Endothelial cell of umbilical vein (primary cell): ENCODE results near the gene SYNM.

Source experiments
- EZH2 ChIP-seq: IDR thresholded peaks from 2 replicates; pipeline ENCODE4 v1.6.1; 2012; ENCODE audit warnings: borderline replicate concordance, low read depth, mild to moderate bottlenecking, moderate library complexity, low read length, inconsistent platforms; ENCODE audit not compliant: severe bottlenecking
- POLR2A ChIP-seq: IDR thresholded peaks from 2 replicates; pipeline ENCODE4 v1.6.1; 2012; ENCODE audit warnings: low read depth, mild to moderate bottlenecking, control low read depth, low read length
- POLR2AphosphoS5 ChIP-seq: IDR thresholded peaks from 2 replicates; pipeline ENCODE4 v1.6.1; 2012; ENCODE audit warnings: low read depth, mild to moderate bottlenecking, control low read depth, low read length, moderate library complexity; ENCODE audit not compliant: insufficient read depth
- TF ChIP-seq, protein P1 (sequence below), 2 donors: IDR thresholded peaks; 1 replicate in 1 of 2; 2 replicates in 1 of 2; pipeline ENCODE4 v1.5.1; 2011; ENCODE audit warnings: low read length in 2 of 2, mild to moderate bottlenecking in 2 of 2, moderate library complexity in 2 of 2, control low read depth in 1 of 2, inconsistent platforms in 1 of 2, low read depth in 1 of 2; ENCODE audit not compliant: insufficient read depth in 1 of 2; ENCODE audit errors: extremely low read depth in 1 of 2

DNA sequence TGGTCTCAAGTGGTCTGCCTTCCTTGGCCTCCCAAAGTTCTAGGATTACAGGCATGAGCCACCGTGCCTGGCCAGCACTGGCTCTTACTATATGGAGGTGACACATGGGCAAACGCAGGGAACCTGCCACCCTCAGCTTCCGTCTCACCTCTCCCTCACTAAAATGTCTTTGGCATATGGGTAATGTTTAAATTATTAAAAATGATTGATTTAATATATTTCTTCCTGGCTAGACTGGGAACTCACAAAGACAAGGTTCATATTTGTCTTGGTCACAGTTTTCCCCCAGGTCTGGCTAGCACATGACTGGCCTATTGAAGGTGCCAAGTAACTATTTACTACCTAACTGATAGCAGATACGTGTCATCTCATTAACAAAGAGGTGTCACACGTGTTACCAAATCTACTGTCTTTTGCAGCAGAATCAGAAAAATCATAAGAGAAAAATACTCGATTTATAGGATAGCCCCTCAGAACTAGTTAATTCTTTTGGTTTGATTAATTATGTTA, 48.2 kb downstream of the SYNM start:
- TF ChIP-seq, protein P1, sequence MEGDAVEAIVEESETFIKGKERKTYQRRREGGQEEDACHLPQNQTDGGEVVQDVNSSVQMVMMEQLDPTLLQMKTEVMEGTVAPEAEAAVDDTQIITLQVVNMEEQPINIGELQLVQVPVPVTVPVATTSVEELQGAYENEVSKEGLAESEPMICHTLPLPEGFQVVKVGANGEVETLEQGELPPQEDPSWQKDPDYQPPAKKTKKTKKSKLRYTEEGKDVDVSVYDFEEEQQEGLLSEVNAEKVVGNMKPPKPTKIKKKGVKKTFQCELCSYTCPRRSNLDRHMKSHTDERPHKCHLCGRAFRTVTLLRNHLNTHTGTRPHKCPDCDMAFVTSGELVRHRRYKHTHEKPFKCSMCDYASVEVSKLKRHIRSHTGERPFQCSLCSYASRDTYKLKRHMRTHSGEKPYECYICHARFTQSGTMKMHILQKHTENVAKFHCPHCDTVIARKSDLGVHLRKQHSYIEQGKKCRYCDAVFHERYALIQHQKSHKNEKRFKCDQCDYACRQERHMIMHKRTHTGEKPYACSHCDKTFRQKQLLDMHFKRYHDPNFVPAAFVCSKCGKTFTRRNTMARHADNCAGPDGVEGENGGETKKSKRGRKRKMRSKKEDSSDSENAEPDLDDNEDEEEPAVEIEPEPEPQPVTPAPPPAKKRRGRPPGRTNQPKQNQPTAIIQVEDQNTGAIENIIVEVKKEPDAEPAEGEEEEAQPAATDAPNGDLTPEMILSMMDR (IDR thresholded peaks at IDR 0.05; ENCODE audit: extremely low read depth in 1 of 2, insufficient read depth in 1 of 2, low read depth in 1 of 2, low read length in 2 of 2): no peak
- no peak for TF ChIP-seq POLR2AphosphoS5
- TF ChIP-seq EZH2: no peak
- no peak for TF ChIP-seq POLR2A
